Stimulated activated CD8-positive, alpha-beta memory T cell treated with anti-CD3 and anti-CD28 coated beads, Interleukin-4, amount 100 ng/mL, for 4 hours (primary cell): ENCODE results near the gene SPIRE1.

ENCODE experiments used
- DNase-seq, 2 donors: peaks; one replicate each; pipeline ENCODE4 v3.0.0-alpha.2; 2020; ENCODE audit warnings: low read depth in 2 of 2, low spot score in 1 of 2

SPIRE1 gene

GRCh38 chr18:12657684-12658425, at the start of gene SPIRE1:
Gene SPIRE1 (minus strand): TSS chr18:12658107. CDS start chr18:12657866, 241 bp downstream.
- no peak for DNase-seq

DNA sequence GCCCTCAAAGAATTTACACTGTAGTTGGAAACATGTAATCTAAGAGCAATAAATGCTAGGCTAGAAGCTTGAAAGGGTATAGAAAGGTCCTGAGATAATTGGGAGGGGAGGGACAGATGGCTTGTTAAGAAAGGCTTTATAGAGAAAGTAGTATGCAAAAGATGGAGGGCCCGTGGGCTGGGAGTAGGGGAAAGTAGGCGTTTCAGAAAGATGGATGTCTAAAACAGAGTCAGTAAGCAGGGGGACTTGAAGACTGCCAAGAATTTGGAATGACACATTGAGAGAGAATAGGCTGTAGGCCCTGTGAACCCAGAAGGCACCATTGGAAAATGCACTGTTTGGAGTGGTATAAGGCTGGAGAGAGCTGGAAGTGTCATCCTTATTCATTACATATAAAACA, 45.8 kb upstream of the SPIRE1 start:
- DNase-seq = no peak

- DNase-seq = no peak
Measured at GRCh38 chr18:12703096-12703567, 45.2 kb upstream of the SPIRE1 start.

DNA sequence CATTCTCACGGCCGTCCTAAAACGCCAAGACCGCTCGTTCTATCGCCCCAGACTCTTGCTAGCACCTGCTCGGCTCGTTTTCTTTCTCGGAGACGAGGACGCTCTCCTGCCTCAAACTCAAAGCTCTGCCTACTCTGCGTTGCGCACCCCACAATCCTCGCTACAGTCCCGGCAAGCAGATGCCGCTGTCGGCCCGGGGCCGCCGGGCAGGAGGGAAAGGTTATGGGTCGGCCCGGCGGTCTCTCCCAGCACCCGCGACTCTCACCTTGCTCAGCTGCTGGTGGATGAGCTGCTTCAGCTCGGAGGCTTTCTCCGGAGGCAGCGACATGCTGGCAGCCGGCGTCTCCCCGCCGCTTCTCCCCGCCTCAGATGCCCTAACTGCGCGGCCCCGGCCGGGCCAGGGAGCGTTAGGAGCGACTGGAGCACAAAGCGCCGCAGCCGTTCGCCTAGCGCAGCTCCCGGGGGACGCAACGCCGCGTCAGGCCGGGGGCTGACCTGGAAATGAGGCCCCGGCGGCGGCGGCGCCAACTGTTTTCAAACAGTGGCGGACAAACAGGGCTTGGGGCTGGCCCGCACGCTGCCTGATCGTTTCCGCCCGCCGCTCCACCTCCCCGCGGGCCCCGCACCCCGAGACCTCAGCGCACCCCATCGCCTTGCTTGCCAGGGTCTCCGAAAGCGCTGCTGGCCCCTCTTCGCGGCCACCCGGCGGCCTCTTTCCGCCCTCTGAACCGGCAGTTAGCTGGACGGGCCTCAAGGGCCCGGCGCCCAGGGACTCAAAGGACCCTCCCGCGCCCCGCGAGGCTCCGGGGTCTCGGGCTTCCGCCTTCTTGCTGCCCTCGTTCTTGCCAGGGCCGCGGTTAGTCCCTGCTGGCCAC, 44.6 kb upstream of the SPIRE1 start, which contains the start of the genes CEP76 and PSMG2:
Gene CEP76 (minus strand): TSS at position 503 of the 875 bp plus-strand sequence. CDS start 175 bp downstream, at position 328.
Gene PSMG2 (plus strand): TSS at position 822 of the 875 bp plus-strand sequence. CDS start 66 bp downstream, outside the sequence.
- peak; percentile 50 to 67 for DNase-seq

- DNase-seq = no peak
Measured at GRCh38 chr18:12701161-12701560, 43.3 kb upstream of the SPIRE1 start.

GRCh38 chr18:12699747-12700146, 41.8 kb upstream of the SPIRE1 start:
- DNase-seq = no peak

- DNase-seq = no peak
Measured at GRCh38 chr18:12694032-12694431, 36.1 kb upstream of the SPIRE1 start.

DNA sequence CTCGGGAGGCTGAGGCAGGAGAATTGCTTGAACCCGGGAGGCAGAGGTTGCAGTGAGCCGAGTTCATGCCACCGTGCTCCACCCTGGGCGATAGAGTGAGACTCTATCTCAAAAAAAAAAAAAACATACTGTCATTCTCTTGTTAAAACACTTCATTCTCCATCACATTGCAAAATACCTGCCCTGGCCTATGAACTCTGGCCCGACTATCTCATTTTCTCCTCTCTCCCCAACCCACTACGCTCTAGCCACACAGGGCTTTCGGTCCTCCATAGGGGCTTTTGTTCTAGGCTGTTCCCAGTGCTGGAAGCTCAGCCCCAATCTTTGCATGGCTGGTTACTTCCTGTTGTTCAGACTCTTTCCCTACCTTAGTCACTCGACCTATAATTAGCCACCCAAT, 34.3 kb upstream of the SPIRE1 start:
- no peak for DNase-seq

DNA sequence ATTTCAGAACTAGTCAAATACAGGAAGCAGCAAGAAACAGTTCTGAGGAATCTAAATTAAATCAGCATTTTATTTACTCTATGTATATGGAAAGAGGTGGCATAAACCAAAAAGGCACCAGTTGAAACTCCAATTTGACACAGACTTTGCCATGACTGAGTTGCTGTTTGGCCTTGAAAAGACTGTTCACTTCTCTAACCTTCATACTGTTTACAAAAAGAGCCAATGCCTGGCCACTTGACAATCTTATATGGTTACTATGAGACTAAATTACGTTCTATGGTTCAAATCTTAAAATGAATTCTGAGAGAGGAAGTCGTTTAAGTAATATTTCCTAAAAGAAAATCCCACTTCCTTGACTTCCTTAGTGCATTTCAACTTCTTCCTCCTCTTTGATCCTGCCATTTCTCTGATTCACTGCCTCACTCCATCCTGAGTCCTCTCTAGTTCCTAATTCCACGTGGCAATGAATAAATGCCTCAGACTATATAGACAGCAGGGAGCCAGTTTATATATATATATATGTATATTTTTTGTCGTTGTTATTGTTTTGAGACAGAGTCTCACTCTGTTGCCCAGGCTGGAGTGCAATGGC, 31.4 kb upstream of the SPIRE1 start:
- DNase-seq = no peak

DNA sequence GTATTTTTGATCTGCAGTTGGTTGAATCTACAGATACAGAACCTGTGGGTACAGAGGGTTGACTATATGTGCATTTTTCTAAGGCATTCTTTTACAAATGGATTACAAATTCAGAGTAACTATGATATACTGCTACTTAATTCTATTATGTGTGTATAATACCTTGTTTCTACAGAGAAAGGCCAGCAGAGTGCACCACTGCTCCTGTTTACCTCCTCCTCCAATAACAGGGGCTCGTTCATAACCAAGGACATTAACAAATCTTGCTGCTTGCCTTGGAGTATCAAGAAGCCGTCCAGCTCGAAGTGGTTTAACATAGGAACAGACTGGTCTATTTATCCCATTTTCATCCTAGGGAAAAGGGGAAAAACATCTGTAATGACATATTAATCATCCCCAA, 28.2 kb upstream of the SPIRE1 start:
- no peak for DNase-seq

- DNase-seq = no peak
Measured at GRCh38 chr18:12679183-12679786, 21.4 kb upstream of the SPIRE1 start.

DNA sequence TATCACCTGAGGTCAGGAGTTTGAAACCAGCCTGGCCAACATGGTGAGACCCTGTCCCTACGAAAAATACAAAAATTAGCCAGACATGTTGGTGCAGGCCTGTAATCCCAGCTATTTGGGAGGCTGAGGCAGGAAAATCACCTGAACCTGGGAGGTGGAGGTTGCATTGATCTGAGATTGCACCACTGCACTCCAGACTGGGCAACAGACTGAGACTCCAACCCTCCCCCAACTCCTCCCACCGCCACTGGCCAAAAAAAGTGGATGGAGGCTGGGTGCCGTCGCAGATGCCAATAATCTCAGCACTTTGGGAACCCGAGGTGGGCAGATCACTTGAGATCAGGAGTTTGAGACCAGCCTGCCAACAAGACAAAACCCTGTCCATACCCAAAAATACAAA, 10.1 kb upstream of the SPIRE1 start:
- DNase-seq = no peak

GRCh38 chr18:12659904-12660605, 2.1 kb upstream of the SPIRE1 start:
- DNase-seq = no peak

DNA sequence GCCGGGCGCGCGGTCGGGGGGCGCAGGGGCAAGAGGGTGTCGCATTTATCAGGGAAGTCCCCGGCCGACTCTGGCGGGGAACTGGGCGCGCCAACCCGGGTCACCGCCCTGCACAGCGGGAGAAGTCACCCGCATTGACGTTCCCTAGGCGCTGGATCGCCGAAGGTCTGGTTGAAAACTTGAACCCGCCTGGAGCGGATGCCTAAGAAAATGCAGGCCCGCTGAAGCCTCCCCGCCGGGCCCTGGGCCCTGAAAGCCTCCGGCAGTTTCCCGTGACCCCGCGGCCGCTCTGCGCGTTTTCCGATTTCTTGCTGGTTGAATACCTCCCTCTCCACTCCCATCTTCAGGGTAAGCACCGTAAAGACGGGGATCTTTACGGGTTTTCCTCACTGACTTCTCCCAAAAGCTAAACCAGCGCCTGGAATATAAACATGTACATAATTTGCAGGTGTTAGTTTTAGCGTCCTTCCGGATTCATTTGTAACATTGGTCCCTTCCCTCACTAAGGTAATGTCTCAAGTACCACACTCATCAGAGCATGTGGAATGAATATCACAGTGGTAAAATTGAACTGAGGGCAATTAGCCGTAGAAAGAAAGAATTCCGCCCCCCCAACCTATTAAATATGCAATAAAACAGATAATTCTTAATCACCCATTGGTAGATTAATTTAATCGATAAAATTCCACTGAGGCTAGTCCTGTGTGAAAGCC, 675 bp upstream of the SPIRE1 start:
- DNase-seq = no peak

DNA sequence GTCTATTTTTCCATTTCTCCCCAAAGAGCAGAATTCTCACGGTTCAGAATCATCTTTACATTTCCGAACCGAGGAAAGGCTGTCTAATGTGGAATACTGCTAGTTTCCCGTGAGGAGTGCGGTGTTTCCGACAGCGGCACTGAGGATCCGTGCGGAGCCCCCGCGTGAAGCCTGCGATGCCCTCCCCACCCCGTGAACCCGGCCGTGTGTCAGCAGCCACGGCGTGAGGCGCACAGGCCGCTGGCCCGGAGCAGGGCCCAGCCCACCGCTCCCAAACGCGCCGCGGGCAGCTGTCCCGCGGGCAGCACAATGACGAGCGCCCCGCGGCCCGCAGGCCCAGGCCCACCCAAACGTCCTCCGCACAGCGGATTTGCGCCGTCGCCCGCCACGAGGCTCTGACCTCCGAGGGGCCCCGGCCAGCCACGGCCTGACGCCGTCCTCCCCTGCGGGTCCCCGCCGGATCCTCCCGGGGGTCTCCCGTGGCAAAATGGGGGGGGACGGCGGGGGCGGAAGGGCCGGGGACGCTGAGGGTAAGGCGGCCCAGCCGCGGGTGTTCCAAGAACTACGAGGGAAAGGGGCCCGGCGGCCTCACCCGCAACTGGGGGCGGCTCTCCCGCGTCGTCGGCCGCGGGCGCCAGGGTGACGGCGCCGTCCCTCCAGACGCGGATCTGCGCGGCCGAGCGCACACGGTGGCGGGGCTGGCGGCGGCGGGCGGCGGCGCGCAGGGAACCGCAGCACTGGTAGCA, 796 bp downstream of the SPIRE1 start:
- DNase-seq = no peak

GRCh38 chr18:12656605-12656937, 1.3 kb downstream of the SPIRE1 start:
- no peak for DNase-seq

- no peak for DNase-seq
Measured at GRCh38 chr18:12654971-12655370, 2.9 kb downstream of the SPIRE1 start.

DNA sequence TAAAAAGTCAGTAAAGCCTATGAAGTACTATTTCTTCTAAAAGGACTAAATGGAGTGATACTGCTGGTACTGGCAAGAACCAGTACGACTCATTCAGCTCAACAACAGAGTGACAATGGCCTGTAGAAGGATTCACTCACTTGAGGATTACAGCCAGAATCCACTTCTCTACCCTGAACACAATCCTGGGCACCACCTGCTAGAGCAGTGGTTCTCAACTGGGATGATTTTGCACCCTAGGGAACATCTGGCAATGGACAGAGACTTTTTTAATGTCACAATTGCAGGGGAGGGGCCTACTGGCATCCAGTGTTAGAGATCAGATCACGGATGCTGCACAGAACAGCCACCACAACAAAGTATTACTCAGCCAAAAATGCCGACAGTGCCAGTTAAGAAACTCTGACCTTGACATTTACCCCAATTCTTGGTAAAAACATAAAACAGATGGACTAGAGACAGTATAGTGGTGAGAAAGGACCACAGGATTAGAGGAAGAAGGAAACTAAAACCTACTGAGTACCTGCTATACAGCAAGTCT, 5.0 kb downstream of the SPIRE1 start:
- no peak for DNase-seq

- DNase-seq = no peak
Measured at GRCh38 chr18:12651651-12652050, 6.3 kb downstream of the SPIRE1 start.
